Activated CD8-positive, alpha-beta T cell treated with anti-CD3 and anti-CD28 coated beads for 36 hours (primary cell): ENCODE data around the gene TMEM123. TPM values are rescaled to one million over a fixed set of nuclear protein-coding genes. Genes with fewer than 3 reads are reported as not detected.

ENCODE experiments used
- ATAC-seq: fragments of 200-7000 bp; cut with Tn5 transposase; one replicate; pipeline ENCODE4 v1.10.0; 2021; ENCODE audit warnings: mild to moderate bottlenecking, moderate library complexity
- CTCF ChIA-PET: fragments of 350-600 bp; sonication (Branson Sonifier 250); formaldehyde crosslinking; loops from one replicate; lab custom pipeline; 2021; ENCODE audit warnings: antibody characterized with exemption; lab: Charles Lee
- POLR2A ChIA-PET: fragments of 350-600 bp; sonication (Branson Sonifier 250); formaldehyde crosslinking; loops from one replicate; lab custom pipeline; 2021; ENCODE audit warnings: antibody characterized with exemption; lab: Charles Lee
- DNase-seq: peaks from one replicate; pipeline ENCODE4 v3.0.0-alpha.2; 2020
- H3K27ac Mint-ChIP-seq: one replicate; pipeline ENCODE4 v1.8.0; 2021; ENCODE audit warnings: mild to moderate bottlenecking, mixed read lengths
- H3K27me3 Mint-ChIP-seq: one replicate; pipeline ENCODE4 v1.8.0; 2021; ENCODE audit warnings: mixed read lengths
- H3K36me3 Mint-ChIP-seq: one replicate; pipeline ENCODE4 v1.8.0; 2021; ENCODE audit warnings: low read depth, mixed read lengths
- H3K4me1 Mint-ChIP-seq: one replicate; pipeline ENCODE4 v1.8.0; 2021; ENCODE audit warnings: low read depth, mixed read lengths
- H3K4me3 Mint-ChIP-seq: one replicate; pipeline ENCODE4 v1.8.0; 2021; ENCODE audit warnings: mild to moderate bottlenecking, moderate library complexity, mixed read lengths
- H3K9me3 Mint-ChIP-seq: one replicate; pipeline ENCODE4 v1.8.0; 2021; ENCODE audit warnings: mixed read lengths
- CTCF ChIP-seq: fragments of 200-600 bp; IDR thresholded peaks from one replicate; pipeline ENCODE4 v1.8.0; 2022; ENCODE audit warnings: antibody characterized with exemption, mild to moderate bottlenecking
- intact Hi-C: fragments of 100-400 bp; cut with micrococcal nuclease; formaldehyde crosslinking; loops from one replicate; pipeline ENCODE4 v1.10.0; 2022
- total RNA-seq, 2 experiments: library from RNA; stranded (reverse); gene quantifications; one replicate each; pipeline ENCODE4 v1.2.3, GENCODE V29; 2021

The TMEM123 gene
- total RNA-seq, 2 experiments from 2014 or later, result 234 to 235 TPM

DNA sequence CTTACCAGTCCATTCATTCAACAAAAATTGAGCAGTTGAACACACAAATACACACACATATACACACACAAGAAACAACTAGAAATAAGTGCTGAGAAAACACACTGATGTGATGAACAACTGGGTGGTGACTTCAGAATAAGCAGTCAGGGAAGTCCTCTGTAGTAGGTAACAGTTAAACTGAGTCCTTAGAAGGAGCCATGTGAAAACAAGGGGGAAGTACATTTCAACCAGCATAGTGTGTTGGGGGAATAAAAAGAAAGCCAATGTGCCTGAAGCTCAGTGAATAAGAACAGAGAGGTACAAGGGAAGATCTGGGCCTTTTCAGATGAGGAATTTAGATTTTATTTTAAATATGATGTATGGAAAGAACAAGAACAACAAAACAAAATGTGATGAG is 6.8 kb upstream of the TMEM123 start:
- DNase-seq, result no peak
- Mint-ChIP-seq H3K4me1 (peaks cover 74% of the 10 kb centered on the region), H3K9me3 (no peaks in the 10 kb centered on the region), H3K27me3 (no peaks in the 10 kb centered on the region), H3K4me3 (no peak overlapping the region), H3K36me3 (no peaks in the 10 kb centered on the region), H3K27ac (peak overlapping the region; percentile 7)
- peak; percentile 34 for ATAC-seq
- ChIA-PET POLR2A (interaction anchor here (2.8 kb wide), 1 partner anchor 17 kb away, joined by 10 read pairs; no protein-coding TSS in a partner anchor), CTCF (interaction anchor here (0.9 to 1.4 kb wide), 2 partner anchors 17 to 69 kb away, joined by 3 to 5 read pairs; no protein-coding TSS in a partner anchor)
- intact Hi-C loops, result no loop called here
- no peak for TF ChIP-seq CTCF

GRCh38 chr11:102458548-102458947 is 6.0 kb upstream of the TMEM123 start:
- Mint-ChIP-seq H3K4me1 (peaks cover 77% of the 10 kb centered on the region), H3K36me3 (no peaks in the 10 kb centered on the region), H3K9me3 (no peaks in the 10 kb centered on the region), H3K4me3 (no peak overlapping the region), H3K27ac (peak overlapping the region; percentile 66), H3K27me3 (no peaks in the 10 kb centered on the region)
- ChIA-PET CTCF (interaction anchor here (0.9 to 1.6 kb wide), 3 partner anchors 8 to 22 kb away, joined by 3 to 5 read pairs (median 4); no protein-coding TSS in a partner anchor), POLR2A (no interaction called here)
- intact Hi-C loops, result no loop called here
- no peak for ATAC-seq
- no peak for DNase-seq
- TF ChIP-seq CTCF, result no peak

DNA sequence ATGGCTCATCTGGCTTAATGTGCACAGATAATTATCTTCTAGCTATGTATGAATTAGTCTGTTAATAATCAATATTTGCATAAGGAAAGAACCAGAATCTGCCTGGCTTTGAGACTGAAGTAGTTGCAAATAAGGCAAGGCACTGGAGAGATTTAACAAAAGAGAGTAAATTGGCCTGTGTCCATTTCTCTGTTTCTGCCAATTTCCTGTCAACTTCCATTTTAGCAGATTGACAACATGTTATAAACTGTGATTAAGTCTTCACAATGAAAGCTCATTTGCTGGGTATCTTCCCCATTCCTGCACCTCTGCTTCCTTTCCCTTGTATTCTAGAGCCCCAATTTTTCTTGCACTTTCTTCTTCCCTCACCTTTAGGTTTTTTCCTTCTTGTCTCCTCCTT is 5.3 kb upstream of the TMEM123 start:
- Mint-ChIP-seq H3K27me3 (no peaks in the 10 kb centered on the region), H3K9me3 (no peaks in the 10 kb centered on the region), H3K4me1 (peaks cover 82% of the 10 kb centered on the region), H3K4me3 (no peak overlapping the region), H3K36me3 (no peaks in the 10 kb centered on the region), H3K27ac (peak overlapping the region; percentile 66)
- ChIA-PET CTCF (interaction anchor here (0.7 to 1.6 kb wide), 5 partner anchors 9 to 91 kb away, joined by 3 to 5 read pairs (median 4); no protein-coding TSS in a partner anchor), POLR2A (interaction anchor here (0.8 to 2.2 kb wide), 3 partner anchors 9 to 27 kb away, joined by 3 to 5 read pairs (median 4); no protein-coding TSS in a partner anchor)
- TF ChIP-seq CTCF, result no peak
- DNase-seq (no peak), ATAC-seq (no peak)
- intact Hi-C loops, result no loop called here

GRCh38 chr11:102457056-102457677 is 4.6 kb upstream of the TMEM123 start:
- H3K4me1 Mint-ChIP-seq, result peaks cover 78% of the 10 kb centered on the region
- no peak overlapping the region for H3K4me3 Mint-ChIP-seq
- DNase-seq (no peak), ATAC-seq (no peak)
- H3K27ac Mint-ChIP-seq, result peak overlapping the region; percentile 8
- ChIA-PET POLR2A (interaction anchor here (0.8 to 2.2 kb wide), 3 partner anchors 8 to 26 kb away, joined by 3 to 5 read pairs (median 4); no protein-coding TSS in a partner anchor), CTCF (interaction anchor here (0.7 to 1.6 kb wide), 5 partner anchors 10 to 90 kb away, joined by 3 to 5 read pairs (median 4); no protein-coding TSS in a partner anchor)
- H3K27me3 Mint-ChIP-seq, result no peaks in the 10 kb centered on the region
- H3K36me3 Mint-ChIP-seq, result no peaks in the 10 kb centered on the region
- H3K9me3 Mint-ChIP-seq, result no peaks in the 10 kb centered on the region
- no peak for TF ChIP-seq CTCF
- intact Hi-C loops, result no loop called here

- no peak overlapping the region for H3K4me3 Mint-ChIP-seq
Observed at GRCh38 chr11:102456381-102456780, 3.8 kb upstream of the TMEM123 start.

More at GRCh38 chr11:102456381-102456780, 3.8 kb upstream of the TMEM123 start:
- H3K27me3 Mint-ChIP-seq, result no peaks in the 10 kb centered on the region
- H3K4me1 Mint-ChIP-seq, result peaks cover 76% of the 10 kb centered on the region
- ATAC-seq (no peak), DNase-seq (no peak)
- no peaks in the 10 kb centered on the region for H3K9me3 Mint-ChIP-seq
- POLR2A ChIA-PET, result interaction anchor here (2.2 kb wide), 1 partner anchor 25 kb away, joined by 5 read pairs; no protein-coding TSS in a partner anchor
- no peak overlapping the region for H3K27ac Mint-ChIP-seq
- CTCF ChIA-PET, result interaction anchor here (1.3 kb wide), 1 partner anchor 66 kb away, joined by 5 read pairs; no protein-coding TSS in a partner anchor
- peaks cover 6% of the 10 kb centered on the region for H3K36me3 Mint-ChIP-seq
- intact Hi-C loops, result no loop called here
- TF ChIP-seq CTCF, result no peak
